Cortex of kidney (tissue), 1 donor: ENCODE data around the gene FBXL19.

Experiments used
- DNase-seq: peaks from one replicate; lab custom pipeline; 2025; lab: John Stamatoyannopoulos, UW

The FBXL19 gene

DNA sequence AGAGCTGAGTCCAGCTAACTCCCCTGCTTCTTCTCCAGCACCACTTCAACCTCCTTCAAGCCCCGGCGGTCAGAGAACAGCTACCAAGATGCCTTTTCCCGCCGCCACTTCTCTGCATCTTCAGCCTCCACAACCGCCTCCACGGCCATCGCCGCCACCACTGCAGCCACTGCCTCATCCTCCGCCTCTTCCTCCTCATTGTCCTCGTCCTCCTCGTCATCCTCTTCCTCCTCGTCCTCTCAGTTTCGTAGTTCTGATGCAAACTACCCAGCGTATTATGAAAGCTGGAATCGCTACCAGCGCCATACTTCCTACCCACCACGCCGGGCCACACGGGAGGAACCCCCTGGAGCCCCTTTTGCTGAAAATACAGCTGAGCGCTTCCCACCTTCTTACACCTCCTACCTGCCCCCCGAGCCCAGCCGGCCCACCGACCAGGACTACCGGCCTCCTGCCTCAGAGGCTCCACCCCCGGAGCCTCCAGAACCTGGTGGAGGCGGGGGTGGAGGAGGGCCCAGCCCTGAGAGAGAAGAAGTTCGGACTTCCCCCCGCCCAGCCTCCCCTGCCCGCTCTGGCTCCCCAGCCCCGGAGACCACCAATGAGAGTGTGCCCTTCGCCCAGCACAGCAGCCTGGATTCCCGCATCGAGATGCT, 41.3 kb downstream of the FBXL19 start:
- no peak for DNase-seq

GRCh38 chr16:30965436-30965835, 42.1 kb downstream of the FBXL19 start:
- DNase-seq: no peak

DNA sequence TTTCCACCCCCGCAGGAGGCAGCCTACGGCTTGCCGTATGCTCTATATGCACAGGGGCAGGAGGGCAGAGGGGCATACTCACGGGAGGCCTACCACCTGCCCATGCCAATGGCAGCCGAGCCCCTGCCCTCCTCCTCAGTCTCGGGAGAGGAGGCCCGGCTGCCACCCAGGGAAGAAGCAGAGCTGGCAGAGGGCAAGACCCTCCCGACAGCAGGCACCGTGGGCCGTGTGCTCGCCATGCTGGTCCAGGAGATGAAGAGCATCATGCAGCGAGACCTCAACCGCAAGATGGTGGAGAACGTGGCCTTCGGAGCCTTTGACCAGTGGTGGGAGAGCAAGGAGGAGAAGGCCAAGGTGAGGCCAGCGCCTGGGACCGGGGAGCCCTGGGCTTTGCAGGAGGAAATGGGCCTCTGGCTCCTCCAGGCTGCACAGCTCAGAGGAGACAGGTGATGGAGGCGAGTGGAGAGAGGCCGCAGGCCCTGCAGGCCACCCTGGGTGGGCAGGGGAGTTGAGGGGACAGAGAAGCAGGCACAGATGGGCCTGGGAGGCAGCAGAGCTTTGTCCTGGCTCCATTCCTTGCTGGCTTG, 42.8 kb downstream of the FBXL19 start:
- DNase-seq: no peak

- DNase-seq: no peak
Observed at GRCh38 chr16:30967795-30968194, 44.4 kb downstream of the FBXL19 start.

DNA sequence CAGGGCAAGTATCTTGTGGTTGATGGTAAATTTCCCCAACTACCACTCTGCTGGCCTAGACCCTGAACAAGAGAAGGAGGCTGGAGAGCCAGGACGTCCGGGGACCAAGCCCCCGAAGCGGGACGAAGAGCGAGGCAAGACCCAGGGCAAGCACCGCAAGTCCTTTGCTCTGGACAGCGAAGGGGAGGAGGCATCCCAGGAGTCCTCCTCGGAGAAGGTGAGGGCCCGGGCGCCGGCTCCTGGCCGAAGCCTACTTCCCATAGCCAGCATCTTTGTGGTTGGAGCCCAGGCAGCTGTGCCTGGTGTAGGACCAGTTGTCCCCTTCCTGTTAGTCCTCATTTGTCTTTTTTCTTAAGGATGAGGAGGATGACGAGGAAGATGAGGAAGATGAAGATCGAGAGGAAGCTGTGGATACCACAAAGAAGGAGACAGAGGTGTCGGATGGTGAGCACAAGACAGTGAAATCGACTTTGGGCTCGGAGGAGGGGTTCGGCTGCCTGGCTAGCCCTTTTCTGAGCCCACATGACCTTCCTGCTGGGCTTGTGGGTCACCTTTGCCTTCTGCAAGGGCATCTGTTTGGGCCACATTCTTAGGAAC, 46.0 kb downstream of the FBXL19 start:
- DNase-seq: no peak

DNA sequence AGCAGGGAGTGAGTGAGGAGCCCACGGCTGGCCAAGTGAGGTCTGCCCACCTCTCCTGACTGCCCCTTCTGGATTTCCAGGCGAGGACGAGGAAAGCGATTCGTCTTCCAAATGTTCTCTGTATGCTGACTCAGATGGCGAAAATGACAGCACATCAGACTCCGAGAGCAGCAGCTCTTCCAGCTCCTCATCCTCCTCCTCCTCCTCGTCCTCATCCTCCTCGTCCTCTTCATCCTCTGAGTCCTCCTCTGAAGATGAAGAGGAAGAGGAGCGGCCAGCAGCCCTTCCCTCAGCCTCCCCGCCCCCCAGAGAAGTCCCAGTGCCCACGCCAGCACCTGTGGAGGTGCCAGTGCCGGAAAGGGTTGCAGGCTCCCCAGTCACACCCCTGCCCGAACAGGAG, 47.9 kb downstream of the FBXL19 start:
- no peak for DNase-seq

DNA sequence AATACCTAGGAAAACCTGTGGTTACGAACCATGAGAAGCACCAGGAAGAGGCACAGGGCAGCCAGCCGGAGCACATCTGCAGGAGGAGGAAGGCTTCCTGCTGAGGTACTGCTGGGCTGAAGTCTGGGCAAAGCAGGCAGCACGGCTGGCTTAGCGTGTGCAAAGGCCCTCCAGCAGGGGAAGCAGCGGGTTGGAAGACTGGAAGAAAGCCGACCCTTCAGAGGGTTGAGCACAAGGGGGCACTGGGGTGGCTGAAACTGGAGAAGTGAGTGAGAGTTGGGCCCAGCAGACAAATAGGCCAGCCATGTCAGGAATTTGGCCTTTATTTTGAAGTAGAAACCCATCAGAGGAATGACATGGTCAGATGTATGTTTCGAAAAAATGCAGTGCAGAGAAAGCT, 49.5 kb downstream of the FBXL19 start:
- no peak for DNase-seq

DNA sequence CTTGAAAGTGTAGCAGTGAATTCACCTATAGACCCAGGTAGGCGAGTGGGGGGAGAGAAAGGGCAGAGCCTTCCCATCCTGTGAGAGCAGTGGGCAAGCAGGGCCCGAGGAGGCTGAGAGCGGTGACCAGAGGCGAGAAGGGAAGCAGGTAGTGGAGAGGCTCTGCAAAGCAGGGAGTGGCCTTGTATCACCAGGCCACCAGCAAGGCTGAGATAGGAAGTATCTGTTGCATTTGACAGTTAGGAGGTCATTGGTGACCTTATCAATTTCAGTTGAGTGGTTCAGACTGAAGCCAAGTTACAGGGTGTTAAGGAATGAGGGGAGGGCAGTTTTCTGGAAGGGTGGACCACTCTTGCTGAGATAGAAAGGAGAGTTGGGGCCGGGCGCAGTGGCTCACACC, 51.0 kb downstream of the FBXL19 start:
- DNase-seq: no peak

DNA sequence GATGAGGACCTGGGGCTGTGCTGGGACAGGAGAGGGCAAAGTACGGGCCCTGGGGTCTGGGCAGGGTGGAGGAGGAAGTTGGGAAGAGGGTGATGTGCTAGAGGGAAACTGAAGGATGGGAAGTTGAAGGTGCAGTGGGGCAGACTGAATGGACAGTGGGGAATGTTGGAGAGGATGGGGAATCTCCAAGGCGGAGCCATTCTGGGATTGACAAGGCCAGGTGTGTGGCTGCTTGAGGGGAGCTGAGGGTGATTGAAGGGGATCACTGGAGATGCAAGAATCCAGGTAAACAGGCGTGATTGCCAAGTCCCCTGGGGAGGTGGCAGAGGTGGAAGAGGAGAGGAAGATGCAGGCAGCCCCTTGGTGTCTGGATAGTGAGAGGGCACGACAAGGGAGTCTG, 53.1 kb downstream of the FBXL19 start:
- no peak for DNase-seq

- no peak for DNase-seq
Observed at GRCh38 chr16:30977502-30977901, 54.1 kb downstream of the FBXL19 start.

DNA sequence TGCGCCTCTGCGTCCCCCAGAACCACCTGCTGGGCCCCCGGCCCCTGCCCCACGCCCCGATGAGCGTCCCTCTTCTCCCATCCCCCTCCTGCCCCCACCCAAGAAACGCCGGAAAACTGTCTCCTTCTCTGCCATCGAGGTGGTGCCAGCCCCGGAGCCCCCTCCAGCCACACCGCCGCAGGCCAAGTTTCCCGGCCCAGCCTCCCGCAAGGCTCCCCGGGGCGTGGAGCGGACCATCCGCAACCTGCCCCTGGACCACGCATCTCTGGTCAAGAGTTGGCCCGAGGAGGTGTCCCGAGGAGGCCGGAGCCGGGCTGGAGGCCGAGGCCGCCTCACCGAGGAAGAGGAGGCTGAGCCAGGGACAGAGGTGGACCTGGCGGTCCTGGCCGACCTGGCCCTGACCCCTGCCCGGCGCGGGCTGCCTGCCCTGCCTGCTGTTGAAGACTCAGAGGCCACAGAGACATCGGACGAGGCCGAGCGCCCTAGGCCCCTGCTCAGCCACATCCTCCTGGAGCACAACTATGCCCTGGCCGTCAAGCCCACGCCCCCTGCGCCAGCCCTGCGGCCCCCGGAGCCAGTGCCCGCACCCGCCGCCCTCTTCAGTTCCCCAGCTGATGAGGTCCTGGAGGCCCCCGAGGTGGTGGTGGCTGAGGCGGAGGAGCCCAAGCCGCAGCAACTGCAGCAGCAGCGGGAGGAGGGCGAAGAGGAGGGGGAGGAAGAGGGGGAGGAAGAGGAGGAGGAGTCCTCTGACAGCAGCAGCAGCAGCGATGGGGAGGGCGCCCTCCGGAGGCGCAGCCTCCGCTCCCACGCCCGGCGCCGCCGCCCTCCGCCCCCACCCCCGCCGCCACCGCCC, 56.0 kb downstream of the FBXL19 start:
- no peak for DNase-seq

DNA sequence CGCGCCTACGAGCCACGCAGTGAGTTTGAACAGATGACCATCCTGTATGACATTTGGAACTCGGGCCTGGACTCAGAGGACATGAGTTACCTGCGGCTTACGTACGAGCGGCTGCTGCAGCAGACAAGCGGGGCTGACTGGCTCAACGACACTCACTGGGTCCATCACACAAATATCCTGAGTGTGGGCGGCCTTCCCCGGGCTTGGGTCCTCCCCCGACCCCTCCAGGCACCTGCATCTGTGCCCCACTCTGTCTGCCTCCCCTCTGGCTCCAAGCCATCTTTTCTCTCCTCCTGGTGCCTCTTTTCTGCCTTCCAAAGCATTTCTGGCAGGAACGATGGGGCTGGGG, 56.6 kb downstream of the FBXL19 start:
- DNase-seq: no peak

- no peak for DNase-seq
Observed at GRCh38 chr16:30980434-30980833, 57.1 kb downstream of the FBXL19 start.

DNA sequence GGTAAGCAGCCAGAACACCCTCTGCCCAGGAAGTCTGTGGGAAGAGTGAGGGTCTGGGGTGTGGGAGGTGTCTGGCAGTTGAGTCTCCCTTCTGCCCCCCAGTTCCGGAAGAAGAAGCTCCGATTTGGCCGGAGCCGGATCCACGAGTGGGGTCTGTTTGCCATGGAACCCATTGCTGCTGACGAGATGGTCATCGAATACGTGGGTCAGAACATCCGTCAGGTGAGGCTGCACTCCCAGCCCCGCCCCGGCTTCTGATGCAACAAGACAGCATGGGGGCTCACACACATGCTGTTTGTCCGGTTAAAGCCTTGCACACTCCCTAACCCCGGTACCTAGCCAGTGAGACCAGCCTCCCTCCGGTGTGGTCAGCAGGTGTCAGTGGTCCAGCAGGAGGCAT, 57.6 kb downstream of the FBXL19 start:
- no peak for DNase-seq

- no peak for DNase-seq
Observed at GRCh38 chr16:30982548-30983288, 59.3 kb downstream of the FBXL19 start.

DNA sequence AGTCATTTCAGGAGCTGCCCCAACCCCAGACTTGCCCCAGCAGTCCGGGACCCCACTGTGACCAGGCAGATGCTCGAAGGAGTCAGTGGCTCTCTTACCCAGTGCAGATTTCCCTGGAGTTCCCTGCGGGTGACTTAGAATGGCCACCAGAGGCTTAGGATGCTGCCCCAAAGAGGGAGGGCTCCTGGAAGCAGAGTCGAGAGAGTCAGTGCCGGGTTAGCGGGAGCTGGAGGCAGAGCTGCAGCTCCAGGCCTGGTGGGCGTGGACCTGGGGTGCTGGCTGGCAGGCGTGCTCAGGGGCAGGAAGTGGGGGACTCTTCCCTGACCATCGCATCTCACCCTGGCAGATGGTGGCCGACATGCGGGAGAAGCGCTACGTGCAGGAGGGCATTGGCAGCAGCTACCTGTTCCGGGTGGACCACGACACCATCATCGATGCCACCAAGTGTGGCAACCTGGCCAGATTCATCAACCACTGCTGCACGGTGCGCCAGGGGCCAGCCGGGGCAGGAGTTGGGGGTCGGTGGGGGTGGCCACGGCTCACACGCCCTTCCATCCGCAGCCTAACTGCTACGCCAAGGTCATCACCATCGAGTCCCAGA, 60.0 kb downstream of the FBXL19 start:
- no peak for DNase-seq

DNA sequence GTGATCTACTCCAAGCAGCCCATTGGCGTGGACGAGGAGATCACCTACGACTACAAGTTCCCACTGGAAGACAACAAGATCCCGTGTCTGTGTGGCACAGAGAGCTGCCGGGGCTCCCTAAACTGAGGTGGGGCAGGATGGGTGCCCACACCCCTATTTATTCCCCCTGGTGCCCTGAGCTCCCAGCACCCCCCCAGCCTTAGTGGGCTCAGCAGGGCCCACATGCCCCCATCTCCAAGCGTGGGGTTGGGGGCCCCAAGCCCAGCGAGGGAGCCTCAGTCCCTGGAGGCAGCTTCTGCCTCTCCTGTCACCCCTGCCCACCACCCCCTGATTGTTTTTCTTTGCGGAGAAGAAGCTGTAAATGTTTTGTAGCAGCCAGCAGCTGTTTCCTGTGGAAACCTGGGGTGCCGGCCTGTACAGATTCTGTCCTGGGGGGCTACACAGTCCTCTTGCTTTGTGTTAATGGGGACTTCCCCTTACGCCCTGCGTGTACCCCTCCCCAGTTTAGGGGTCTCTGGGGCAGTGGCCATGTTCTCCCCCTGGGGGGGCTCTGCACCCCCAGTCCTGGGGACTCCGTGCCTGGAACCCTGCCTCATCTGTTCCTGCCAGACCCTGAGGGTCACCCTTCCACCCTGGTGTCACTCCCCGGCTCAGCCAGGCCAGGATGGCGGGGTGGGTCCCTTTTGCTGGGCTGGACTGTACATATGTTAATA, 60.7 kb downstream of the FBXL19 start:
- DNase-seq: no peak

DNA sequence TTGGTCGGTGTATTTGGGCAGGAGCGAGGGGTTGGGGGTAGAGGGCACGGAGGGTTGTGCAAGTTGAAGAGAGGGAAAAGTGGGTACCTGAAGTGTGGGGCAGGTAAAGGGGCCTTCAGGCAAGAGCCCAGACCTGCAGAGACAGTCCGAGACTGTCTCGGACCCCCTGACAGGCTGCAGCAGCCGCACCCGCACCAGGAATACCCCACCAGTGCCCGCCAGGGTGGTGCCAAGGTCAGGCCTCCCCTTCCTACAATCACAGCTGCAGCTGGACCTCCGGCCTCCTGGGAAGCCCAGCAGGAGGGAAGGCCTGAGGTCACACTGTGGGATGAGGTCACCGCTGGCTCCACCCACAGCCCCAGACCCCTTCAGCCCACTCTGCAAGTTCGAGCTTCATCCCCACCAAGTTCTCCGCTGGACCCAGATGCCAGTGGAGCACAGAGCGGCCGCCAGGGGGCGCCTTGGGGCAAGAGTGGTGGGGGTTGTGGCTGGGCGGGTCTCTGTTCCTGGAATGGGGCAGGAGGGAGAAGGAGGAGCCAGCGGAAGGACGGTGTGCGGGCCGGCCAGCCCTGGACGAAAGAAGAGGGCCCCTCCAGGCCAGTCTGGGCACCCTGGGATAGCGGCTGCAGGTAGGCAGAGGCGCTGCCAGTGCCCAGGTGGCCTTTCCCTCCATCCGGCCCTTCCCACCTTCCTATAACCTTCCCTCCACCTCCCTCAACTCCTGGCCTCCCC, 61.5 kb downstream of the FBXL19 start, which contains the start of gene HSD3B7:
Gene HSD3B7, plus strand, starts transcription at position 539 of the 732 bp plus-strand sequence. CDS start 452 bp downstream, outside the sequence.
- no peak for DNase-seq

DNA sequence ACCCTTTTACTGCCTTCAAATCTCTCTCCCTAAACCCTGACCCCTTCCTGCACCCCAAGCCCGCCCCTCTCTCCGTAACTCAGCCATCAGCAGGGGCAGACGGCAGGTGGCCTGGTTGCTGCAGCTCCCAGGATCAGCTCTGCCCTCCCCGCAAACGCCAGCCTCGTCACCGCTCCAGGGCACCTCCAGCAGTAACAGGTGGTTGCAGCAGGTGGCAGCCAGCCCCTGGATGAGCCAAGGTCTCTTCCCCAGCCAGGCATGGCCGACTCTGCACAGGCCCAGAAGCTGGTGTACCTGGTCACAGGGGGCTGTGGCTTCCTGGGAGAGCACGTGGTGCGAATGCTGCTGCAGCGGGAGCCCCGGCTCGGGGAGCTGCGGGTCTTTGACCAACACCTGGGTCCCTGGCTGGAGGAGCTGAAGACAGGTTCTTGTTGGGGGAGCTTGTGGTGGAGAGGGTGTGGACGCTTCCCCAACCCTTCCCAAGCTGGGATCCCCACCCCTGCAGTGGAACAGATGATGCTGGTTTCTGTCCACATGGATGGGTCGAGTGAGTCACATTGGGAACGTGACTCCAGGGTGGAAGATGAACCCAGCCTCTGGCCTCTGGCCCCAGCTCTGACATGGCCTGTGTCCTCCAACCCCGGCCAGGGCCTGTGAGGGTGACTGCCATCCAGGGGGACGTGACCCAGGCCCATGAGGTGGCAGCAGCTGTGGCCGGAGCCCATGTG, 62.2 kb downstream of the FBXL19 start:
- no peak for DNase-seq
